Measurements from ENCODE around the gene TUBG2.

TUBG2 gene

GRCh38 chr17:42699415-42699740, 40.3 kb downstream of the TUBG2 start:
- TF ChIP-seq EZH2 (IDR thresholded peaks at IDR 0.05; ENCODE audit: borderline replicate concordance, low read depth, low read length, severe bottlenecking), result no peak
- TF ChIP-seq CTCF (IDR thresholded peaks at IDR 0.05; ENCODE audit: borderline replicate concordance, extremely low read depth, low read length, poor library complexity, severe bottlenecking), result no peak
- H3K4me1 ChIP-seq (ENCODE audit: insufficient read depth, low read length), result no peaks in the 10 kb centered on the region
- no peak overlapping the region for H3K4me2 ChIP-seq (ENCODE audit: insufficient read depth, low read length)
- H4K20me1 ChIP-seq (ENCODE audit: insufficient read depth, low read length), result no peaks in the 10 kb centered on the region
- H3K27me3 ChIP-seq (ENCODE audit: insufficient read depth, low read length, poor library complexity), result no peaks in the 10 kb centered on the region
- H3K27ac ChIP-seq (ENCODE audit: low read length), result no peak overlapping the region
- peaks cover 63% of the 10 kb centered on the region for H3K36me3 ChIP-seq (ENCODE audit: insufficient read depth, low read length)
- ATAC-seq (ENCODE audit: insufficient read depth, low read depth) (no peak), DNase-seq (no peak)
- H3K9ac ChIP-seq (ENCODE audit: low read depth, low read length), result no peak overlapping the region
- no peak overlapping the region for H3K4me3 ChIP-seq (ENCODE audit: low read depth in 1 of 2, low read length in 2 of 2)
- no peaks in the 10 kb centered on the region for H3K9me3 ChIP-seq (ENCODE audit: insufficient read depth, low read length, severe bottlenecking)
- no peak overlapping the region for H2AFZ ChIP-seq (ENCODE audit: low read depth, low read length)
- no peaks in the 10 kb centered on the region for H3K79me2 ChIP-seq (ENCODE audit: insufficient read depth, low read length)

GRCh38 chr17:42700586-42701289, 41.7 kb downstream of the TUBG2 start:
- Histone ChIP-seq H3K79me2 (ENCODE audit: insufficient read depth, low read length) (no peaks in the 10 kb centered on the region), H3K36me3 (ENCODE audit: insufficient read depth, low read length) (peaks cover 70% of the 10 kb centered on the region), H3K4me1 (ENCODE audit: insufficient read depth, low read length) (no peaks in the 10 kb centered on the region), H3K27ac (ENCODE audit: low read length) (no peak overlapping the region), H3K9ac (ENCODE audit: low read depth, low read length) (no peak overlapping the region), H4K20me1 (ENCODE audit: insufficient read depth, low read length) (no peaks in the 10 kb centered on the region), H3K27me3 (ENCODE audit: insufficient read depth, low read length, poor library complexity) (no peaks in the 10 kb centered on the region), H3K4me2 (ENCODE audit: insufficient read depth, low read length) (no peak overlapping the region), H2AFZ (ENCODE audit: low read depth, low read length) (no peak overlapping the region), H3K9me3 (ENCODE audit: insufficient read depth, low read length, severe bottlenecking) (no peaks in the 10 kb centered on the region), H3K4me3 (ENCODE audit: low read depth in 1 of 2, low read length in 2 of 2) (no peak overlapping the region)
- ATAC-seq (ENCODE audit: insufficient read depth, low read depth) (no peak), DNase-seq (no peak)
- TF ChIP-seq CTCF (IDR thresholded peaks at IDR 0.05; ENCODE audit: borderline replicate concordance, extremely low read depth, low read length, poor library complexity, severe bottlenecking) (no peak), EZH2 (IDR thresholded peaks at IDR 0.05; ENCODE audit: borderline replicate concordance, low read depth, low read length, severe bottlenecking) (no peak)

GRCh38 chr17:42702446-42702845, 43.4 kb downstream of the TUBG2 start:
- Histone ChIP-seq H3K4me3 (ENCODE audit: low read depth in 1 of 2, low read length in 2 of 2) (no peak overlapping the region), H3K36me3 (ENCODE audit: insufficient read depth, low read length) (peaks cover 77% of the 10 kb centered on the region), H4K20me1 (ENCODE audit: insufficient read depth, low read length) (no peaks in the 10 kb centered on the region), H3K4me2 (ENCODE audit: insufficient read depth, low read length) (no peak overlapping the region), H3K27ac (ENCODE audit: low read length) (no peak overlapping the region), H3K27me3 (ENCODE audit: insufficient read depth, low read length, poor library complexity) (no peaks in the 10 kb centered on the region), H3K9ac (ENCODE audit: low read depth, low read length) (no peak overlapping the region), H3K4me1 (ENCODE audit: insufficient read depth, low read length) (no peaks in the 10 kb centered on the region), H3K9me3 (ENCODE audit: insufficient read depth, low read length, severe bottlenecking) (no peaks in the 10 kb centered on the region), H3K79me2 (ENCODE audit: insufficient read depth, low read length) (no peaks in the 10 kb centered on the region), H2AFZ (ENCODE audit: low read depth, low read length) (no peak overlapping the region)
- ATAC-seq (ENCODE audit: insufficient read depth, low read depth) (no peak), DNase-seq (no peak)
- no peak for TF ChIP-seq EZH2 (IDR thresholded peaks at IDR 0.05; ENCODE audit: borderline replicate concordance, low read depth, low read length, severe bottlenecking)
- TF ChIP-seq CTCF (IDR thresholded peaks at IDR 0.05; ENCODE audit: borderline replicate concordance, extremely low read depth, low read length, poor library complexity, severe bottlenecking), result no peak

- no peak overlapping the region for H3K4me2 ChIP-seq (ENCODE audit: insufficient read depth, low read length)
- no peaks in the 10 kb centered on the region for H3K79me2 ChIP-seq (ENCODE audit: insufficient read depth, low read length)
- H3K9me3 ChIP-seq (ENCODE audit: insufficient read depth, low read length, severe bottlenecking), result no peaks in the 10 kb centered on the region
- TF ChIP-seq EZH2 (IDR thresholded peaks at IDR 0.05; ENCODE audit: borderline replicate concordance, low read depth, low read length, severe bottlenecking), result no peak
- TF ChIP-seq CTCF (IDR thresholded peaks at IDR 0.05; ENCODE audit: borderline replicate concordance, extremely low read depth, low read length, poor library complexity, severe bottlenecking), result no peak
- no peak overlapping the region for H2AFZ ChIP-seq (ENCODE audit: low read depth, low read length)
- no peak for ATAC-seq (ENCODE audit: insufficient read depth, low read depth)
- no peak overlapping the region for H3K4me3 ChIP-seq (ENCODE audit: low read depth in 1 of 2, low read length in 2 of 2)
- no peaks in the 10 kb centered on the region for H3K4me1 ChIP-seq (ENCODE audit: insufficient read depth, low read length)
- no peaks in the 10 kb centered on the region for H3K27me3 ChIP-seq (ENCODE audit: insufficient read depth, low read length, poor library complexity)
- no peak overlapping the region for H3K27ac ChIP-seq (ENCODE audit: low read length)
- no peaks in the 10 kb centered on the region for H4K20me1 ChIP-seq (ENCODE audit: insufficient read depth, low read length)
- H3K36me3 ChIP-seq (ENCODE audit: insufficient read depth, low read length), result peaks cover 91% of the 10 kb centered on the region
- no peak overlapping the region for H3K9ac ChIP-seq (ENCODE audit: low read depth, low read length)
- DNase-seq, result no peak
Measured at GRCh38 chr17:42704490-42704836, 45.4 kb downstream of the TUBG2 start.

Measured in DND-41 (cell line).